HepG2 (cell line): Measurements from ENCODE around the gene KCNQ1OT1. TPM values are rescaled to one million over a fixed set of nuclear protein-coding genes. Genes with fewer than 3 reads are reported as not detected.

Source experiments
- polyA plus RNA-seq, 8 experiments: library from polyadenylated mRNA; depleted of rRNA in 3 of 8; stranded (reverse) in 7 of 8; unstranded in 1 of 8; fragments of >200 nt; fragmentation: Illumina TruSeq in 4 of 8; extraction: Trizol in 4 of 8; gene quantifications; 2 replicates each; pipeline versions ENCODE4 v1.2.1 to v1.2.3, GENCODE V29; 2011 to 2016; ENCODE audit warnings: low read depth in 4 of 8, missing spikeins in 1 of 8, mixed read lengths in 1 of 8; ENCODE audit not compliant: insufficient read depth in 1 of 8
- total RNA-seq, 5 experiments: library from RNA; depleted of rRNA; stranded (reverse); fragments of >200 nt; fragmentation: Illumina TruSeq; extraction: Trizol; gene quantifications; 2 replicates each; pipeline ENCODE4 v1.2.3, GENCODE V29; 2016; ENCODE audit warnings: low read depth in 1 of 5
- TF ChIP-seq, protein P1 (sequence below): sonication (generic); formaldehyde crosslinking; IDR thresholded peaks from 2 replicates; pipeline ENCODE4 v1.5.0; 2020; ENCODE audit warnings: mild to moderate bottlenecking, missing genetic modification reagents, borderline replicate concordance
- TF ChIP-seq, protein P2 (sequence below): sonication (generic); formaldehyde crosslinking; conservative IDR thresholded peaks from 2 replicates; pipeline ENCODE4 v1.4.0; 2020; ENCODE audit warnings: missing genetic modification reagents

Gene KCNQ1OT1
- total and polyA plus RNA-seq, 2 of the 13 experiments (the other 11 are each of a cell fraction or from before 2014, with no cell fraction given): 1.3 to 18.9 TPM

GRCh38 chr11:2731130-2732125 lies 31.6 kb upstream of the KCNQ1OT1 start (continued):
- TF ChIP-seq, protein P1, sequence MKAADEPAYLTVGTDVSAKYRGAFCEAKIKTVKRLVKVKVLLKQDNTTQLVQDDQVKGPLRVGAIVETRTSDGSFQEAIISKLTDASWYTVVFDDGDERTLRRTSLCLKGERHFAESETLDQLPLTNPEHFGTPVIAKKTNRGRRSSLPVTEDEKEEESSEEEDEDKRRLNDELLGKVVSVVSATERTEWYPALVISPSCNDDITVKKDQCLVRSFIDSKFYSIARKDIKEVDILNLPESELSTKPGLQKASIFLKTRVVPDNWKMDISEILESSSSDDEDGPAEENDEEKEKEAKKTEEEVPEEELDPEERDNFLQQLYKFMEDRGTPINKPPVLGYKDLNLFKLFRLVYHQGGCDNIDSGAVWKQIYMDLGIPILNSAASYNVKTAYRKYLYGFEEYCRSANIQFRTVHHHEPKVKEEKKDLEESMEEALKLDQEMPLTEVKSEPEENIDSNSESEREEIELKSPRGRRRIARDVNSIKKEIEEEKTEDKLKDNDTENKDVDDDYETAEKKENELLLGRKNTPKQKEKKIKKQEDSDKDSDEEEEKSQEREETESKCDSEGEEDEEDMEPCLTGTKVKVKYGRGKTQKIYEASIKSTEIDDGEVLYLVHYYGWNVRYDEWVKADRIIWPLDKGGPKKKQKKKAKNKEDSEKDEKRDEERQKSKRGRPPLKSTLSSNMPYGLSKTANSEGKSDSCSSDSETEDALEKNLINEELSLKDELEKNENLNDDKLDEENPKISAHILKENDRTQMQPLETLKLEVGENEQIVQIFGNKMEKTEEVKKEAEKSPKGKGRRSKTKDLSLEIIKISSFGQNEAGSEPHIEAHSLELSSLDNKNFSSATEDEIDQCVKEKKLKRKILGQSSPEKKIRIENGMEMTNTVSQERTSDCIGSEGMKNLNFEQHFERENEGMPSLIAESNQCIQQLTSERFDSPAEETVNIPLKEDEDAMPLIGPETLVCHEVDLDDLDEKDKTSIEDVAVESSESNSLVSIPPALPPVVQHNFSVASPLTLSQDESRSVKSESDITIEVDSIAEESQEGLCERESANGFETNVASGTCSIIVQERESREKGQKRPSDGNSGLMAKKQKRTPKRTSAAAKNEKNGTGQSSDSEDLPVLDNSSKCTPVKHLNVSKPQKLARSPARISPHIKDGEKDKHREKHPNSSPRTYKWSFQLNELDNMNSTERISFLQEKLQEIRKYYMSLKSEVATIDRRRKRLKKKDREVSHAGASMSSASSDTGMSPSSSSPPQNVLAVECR: 0 out of 2 replicates have a peak, but pooled peaks have one; percentile 2
- TF ChIP-seq, protein P2, sequence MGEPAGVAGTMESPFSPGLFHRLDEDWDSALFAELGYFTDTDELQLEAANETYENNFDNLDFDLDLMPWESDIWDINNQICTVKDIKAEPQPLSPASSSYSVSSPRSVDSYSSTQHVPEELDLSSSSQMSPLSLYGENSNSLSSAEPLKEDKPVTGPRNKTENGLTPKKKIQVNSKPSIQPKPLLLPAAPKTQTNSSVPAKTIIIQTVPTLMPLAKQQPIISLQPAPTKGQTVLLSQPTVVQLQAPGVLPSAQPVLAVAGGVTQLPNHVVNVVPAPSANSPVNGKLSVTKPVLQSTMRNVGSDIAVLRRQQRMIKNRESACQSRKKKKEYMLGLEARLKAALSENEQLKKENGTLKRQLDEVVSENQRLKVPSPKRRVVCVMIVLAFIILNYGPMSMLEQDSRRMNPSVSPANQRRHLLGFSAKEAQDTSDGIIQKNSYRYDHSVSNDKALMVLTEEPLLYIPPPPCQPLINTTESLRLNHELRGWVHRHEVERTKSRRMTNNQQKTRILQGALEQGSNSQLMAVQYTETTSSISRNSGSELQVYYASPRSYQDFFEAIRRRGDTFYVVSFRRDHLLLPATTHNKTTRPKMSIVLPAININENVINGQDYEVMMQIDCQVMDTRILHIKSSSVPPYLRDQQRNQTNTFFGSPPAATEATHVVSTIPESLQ (CRISPR knock-in tag): no peak
